SU-DHL-6 (cell line): Measurements from ENCODE around the gene MAP2K3.
"Not testable (repeated sequence)": the region's sequence is repeated elsewhere in the genome, so short reads cannot be mapped to it uniquely, and the experiment has no call there.

Source experiments
- H2AFZ ChIP-seq: fragments of 200-600 bp; sonication (generic); 2 replicates; pipeline ENCODE4 v1.6.1; 2014; ENCODE audit warnings: low read depth, mild to moderate bottlenecking, moderate library complexity, mixed read lengths, antibody characterized with exemption, low read length; ENCODE audit not compliant: severe bottlenecking
- H3F3A ChIP-seq: fragments of 200-600 bp; shearing (Covaris generic); 2 replicates; pipeline ENCODE4 v1.6.0; 2016; ENCODE audit warnings: antibody characterized with exemption, mild to moderate bottlenecking; ENCODE audit not compliant: insufficient read depth
- H3K27ac ChIP-seq: fragments of 200-600 bp; sonication (generic); 2 replicates; pipeline ENCODE4 v1.5.1; 2016; ENCODE audit warnings: low read depth, mild to moderate bottlenecking, low read length, moderate library complexity, mixed read lengths
- H3K27me3 ChIP-seq: fragments of 200-600 bp; sonication (generic), shearing (Covaris generic); 2 replicates; pipeline ENCODE4 v1.6.0; 2014; ENCODE audit warnings: mild to moderate bottlenecking, low read length
- H3K36me3 ChIP-seq: fragments of 200-600 bp; sonication (generic); 2 replicates; pipeline ENCODE4 v1.6.1; 2014; ENCODE audit warnings: mild to moderate bottlenecking, low read length, mixed read lengths
- H3K4me2 ChIP-seq: fragments of 300-600, 200-600 bp; shearing (Covaris generic), sonication (generic); 2 replicates; pipeline ENCODE4 v1.6.0; 2014; ENCODE audit warnings: low read length, low read depth, mild to moderate bottlenecking; ENCODE audit not compliant: poor library complexity, severe bottlenecking
- H3K4me3 ChIP-seq: fragments of 200-600 bp; sonication (generic); 2 replicates; pipeline ENCODE4 v1.5.1; 2014; ENCODE audit warnings: antibody characterized with exemption, low read length, mild to moderate bottlenecking, mixed read lengths; ENCODE audit not compliant: insufficient read depth, poor library complexity, severe bottlenecking
- H3K79me2 ChIP-seq: fragments of 200-600 bp; sonication (generic); 2 replicates; pipeline ENCODE4 v1.6.1; 2014; ENCODE audit warnings: mild to moderate bottlenecking, low read length, moderate library complexity; ENCODE audit not compliant: insufficient read depth
- H3K9ac ChIP-seq: fragments of 200-600 bp; sonication (generic); 2 replicates; pipeline ENCODE4 v1.7.0; 2014; ENCODE audit warnings: mild to moderate bottlenecking, low read length
- H3K9me2 ChIP-seq: fragments of 200-600 bp; sonication (generic); replicated peaks from 2 replicates; pipeline ENCODE4 v1.6.1; 2014; ENCODE audit warnings: low read length; ENCODE audit not compliant: insufficient read depth
- H3K9me3 ChIP-seq: fragments of 200-600 bp; sonication (generic); 2 replicates; pipeline ENCODE4 v1.6.1; 2014; ENCODE audit warnings: low read length, mixed read lengths; ENCODE audit not compliant: insufficient read depth
- H4K20me1 ChIP-seq: fragments of 200-600 bp; sonication (generic); 2 replicates; pipeline ENCODE4 v1.6.1; 2014; ENCODE audit warnings: low read depth, mild to moderate bottlenecking, antibody characterized with exemption, low read length, moderate library complexity, mixed read lengths
- EZH2phosphoT487 ChIP-seq: fragments of 200-600 bp; sonication (generic), shearing (Covaris generic); conservative IDR thresholded peaks from 2 replicates; pipeline ENCODE4 v1.6.1; 2018; ENCODE audit warnings: mild to moderate bottlenecking, antibody characterized with exemption, low read length, moderate library complexity, mixed read lengths
- TF ChIP-seq, protein P1 (sequence below): fragments of 200-600 bp; sonication (generic); IDR thresholded peaks from one replicate; pipeline ENCODE4 v1.5.1; 2017; ENCODE audit warnings: antibody characterized with exemption, mild to moderate bottlenecking, low read length, moderate library complexity; ENCODE audit not compliant: insufficient read depth, poor library complexity, severe bottlenecking

Gene MAP2K3

DNA sequence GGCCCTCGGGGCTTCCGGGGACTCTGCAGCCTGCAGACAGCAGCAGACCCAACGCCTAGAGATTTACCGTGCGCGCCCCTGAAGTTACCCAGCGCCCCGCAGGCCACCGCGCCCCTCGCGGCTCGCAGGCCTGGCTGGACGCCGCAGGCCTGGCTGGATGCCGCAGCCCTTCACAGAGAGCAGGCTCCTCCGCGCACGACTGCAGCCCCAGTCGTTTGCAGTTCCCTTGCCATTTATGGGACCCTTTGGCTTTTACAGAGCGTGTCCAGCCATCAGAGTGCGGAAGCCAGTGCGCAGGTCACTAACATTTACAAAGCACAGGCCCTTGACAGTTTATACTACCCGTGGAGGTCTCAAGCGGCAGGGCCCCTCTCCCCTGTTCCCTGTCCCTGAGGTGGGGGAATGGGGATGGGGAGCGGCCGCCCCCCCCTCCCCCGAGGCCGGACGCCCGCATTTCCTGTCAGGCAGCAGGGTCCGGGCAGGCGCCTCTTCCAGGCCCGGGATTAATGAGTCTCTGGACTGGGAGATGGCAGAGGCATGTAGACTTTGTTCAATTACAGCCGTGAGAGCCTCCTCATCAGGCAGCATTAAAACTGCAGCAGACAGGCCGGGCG, 32.5 kb downstream of the MAP2K3 start:
- H3K79me2 ChIP-seq, H3K9me3 ChIP-seq, H3K36me3 ChIP-seq, H3K27ac ChIP-seq, H3K27me3 ChIP-seq, H3K9me2 ChIP-seq, H4K20me1 ChIP-seq, H2AFZ ChIP-seq, H3F3A ChIP-seq, H3K9ac ChIP-seq, H3K4me3 ChIP-seq: not testable (repeated sequence)
- H3K4me2 ChIP-seq = peak overlapping the region; percentile 27

DNA sequence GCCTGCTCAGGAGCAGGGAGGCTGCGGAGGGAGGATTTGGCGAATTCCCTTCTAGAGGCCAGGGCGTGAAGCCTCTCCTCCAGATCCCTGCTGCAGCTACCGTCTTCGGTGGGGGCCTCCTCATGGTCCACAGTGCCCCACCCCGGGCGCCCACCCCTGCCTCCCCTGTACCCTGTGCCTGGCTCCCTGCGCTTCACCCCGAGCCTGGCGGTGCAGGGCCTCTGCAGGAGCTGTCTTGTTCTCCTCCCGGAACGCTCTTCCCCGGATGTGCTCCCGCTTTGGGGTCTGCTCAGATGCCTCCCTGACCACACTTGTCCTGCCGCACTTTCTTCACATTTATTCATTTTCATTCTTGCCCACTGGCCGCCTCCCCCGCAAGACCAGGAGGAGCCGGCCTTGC, 33.3 kb downstream of the MAP2K3 start:
- not testable (repeated sequence) for H3K36me3 ChIP-seq, H3K4me2 ChIP-seq, H3K9me3 ChIP-seq, H3K27ac ChIP-seq, H3K27me3 ChIP-seq, H3K9me2 ChIP-seq, H3K4me3 ChIP-seq, H2AFZ ChIP-seq, H3K79me2 ChIP-seq, H3K9ac ChIP-seq, H3F3A ChIP-seq, H4K20me1 ChIP-seq

DNA sequence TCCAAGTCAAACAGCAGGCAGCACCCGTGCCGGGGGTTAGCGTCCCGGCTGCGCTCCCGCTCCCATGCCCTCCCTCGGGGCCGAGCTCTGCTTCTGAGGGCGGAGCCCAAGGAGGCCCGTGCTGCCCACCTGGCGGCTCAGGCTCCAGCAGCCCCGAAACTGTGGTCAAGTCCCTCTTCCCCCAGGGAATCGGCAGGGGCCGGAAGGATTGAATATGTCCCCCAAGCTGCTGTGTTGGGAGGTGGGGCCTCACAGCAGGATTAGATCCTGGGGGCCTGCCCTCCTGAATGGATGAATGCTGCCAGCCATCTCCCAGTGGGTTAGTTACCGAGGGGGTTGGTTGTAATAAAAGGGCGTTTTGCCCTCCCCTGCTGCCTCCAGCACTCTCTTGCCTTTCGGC, 33.9 kb downstream of the MAP2K3 start:
- Histone ChIP-seq H3K4me3 (no peak overlapping the region), H3K79me2 (no peaks in the 10 kb centered on the region)
- TF ChIP-seq EZH2phosphoT487 = no peak
- TF ChIP-seq, protein P1, sequence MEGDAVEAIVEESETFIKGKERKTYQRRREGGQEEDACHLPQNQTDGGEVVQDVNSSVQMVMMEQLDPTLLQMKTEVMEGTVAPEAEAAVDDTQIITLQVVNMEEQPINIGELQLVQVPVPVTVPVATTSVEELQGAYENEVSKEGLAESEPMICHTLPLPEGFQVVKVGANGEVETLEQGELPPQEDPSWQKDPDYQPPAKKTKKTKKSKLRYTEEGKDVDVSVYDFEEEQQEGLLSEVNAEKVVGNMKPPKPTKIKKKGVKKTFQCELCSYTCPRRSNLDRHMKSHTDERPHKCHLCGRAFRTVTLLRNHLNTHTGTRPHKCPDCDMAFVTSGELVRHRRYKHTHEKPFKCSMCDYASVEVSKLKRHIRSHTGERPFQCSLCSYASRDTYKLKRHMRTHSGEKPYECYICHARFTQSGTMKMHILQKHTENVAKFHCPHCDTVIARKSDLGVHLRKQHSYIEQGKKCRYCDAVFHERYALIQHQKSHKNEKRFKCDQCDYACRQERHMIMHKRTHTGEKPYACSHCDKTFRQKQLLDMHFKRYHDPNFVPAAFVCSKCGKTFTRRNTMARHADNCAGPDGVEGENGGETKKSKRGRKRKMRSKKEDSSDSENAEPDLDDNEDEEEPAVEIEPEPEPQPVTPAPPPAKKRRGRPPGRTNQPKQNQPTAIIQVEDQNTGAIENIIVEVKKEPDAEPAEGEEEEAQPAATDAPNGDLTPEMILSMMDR = no peak

DNA sequence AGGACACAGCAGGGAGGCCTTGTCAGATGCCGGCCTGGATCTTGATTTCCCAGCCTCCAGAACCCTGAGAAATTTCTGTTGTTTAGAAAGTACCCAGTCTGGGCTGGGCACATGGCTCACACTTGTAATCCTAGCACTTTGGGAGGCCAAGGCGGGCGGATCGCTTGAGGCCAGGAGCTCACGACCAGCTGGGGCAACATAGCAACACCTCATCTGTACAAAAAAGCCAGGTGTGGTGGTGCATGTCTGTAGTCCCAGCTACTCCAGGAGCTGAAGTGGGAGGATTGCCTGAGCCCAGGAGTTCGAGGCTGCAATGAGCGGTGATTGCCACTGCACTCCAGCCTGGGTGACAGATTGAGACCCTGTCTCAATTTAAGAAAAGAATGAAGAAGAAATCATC, 34.3 kb downstream of the MAP2K3 start:
- not testable (repeated sequence) for H3K4me3 ChIP-seq, H3K9me3 ChIP-seq, H3K9me2 ChIP-seq, H3K36me3 ChIP-seq, H3K27ac ChIP-seq, H3K79me2 ChIP-seq, H3K27me3 ChIP-seq, H3F3A ChIP-seq, H3K4me2 ChIP-seq, H3K9ac ChIP-seq, H4K20me1 ChIP-seq, H2AFZ ChIP-seq

More for the DNA sequence above, 33.9 kb downstream of the MAP2K3 start:
- H3K27me3 ChIP-seq = no peaks in the 10 kb centered on the region
- H2AFZ ChIP-seq = no peak overlapping the region
- H3K27ac ChIP-seq = no peak overlapping the region
- H3K9me2 ChIP-seq = no peaks in the 10 kb centered on the region
- no peaks in the 10 kb centered on the region for H3K9me3 ChIP-seq
- no peaks in the 10 kb centered on the region for H3K36me3 ChIP-seq
- no peak overlapping the region for H3K9ac ChIP-seq
- H4K20me1 ChIP-seq = no peaks in the 10 kb centered on the region
- no peak overlapping the region for H3K4me2 ChIP-seq
- H3F3A ChIP-seq = no peaks in the 10 kb centered on the region

DNA sequence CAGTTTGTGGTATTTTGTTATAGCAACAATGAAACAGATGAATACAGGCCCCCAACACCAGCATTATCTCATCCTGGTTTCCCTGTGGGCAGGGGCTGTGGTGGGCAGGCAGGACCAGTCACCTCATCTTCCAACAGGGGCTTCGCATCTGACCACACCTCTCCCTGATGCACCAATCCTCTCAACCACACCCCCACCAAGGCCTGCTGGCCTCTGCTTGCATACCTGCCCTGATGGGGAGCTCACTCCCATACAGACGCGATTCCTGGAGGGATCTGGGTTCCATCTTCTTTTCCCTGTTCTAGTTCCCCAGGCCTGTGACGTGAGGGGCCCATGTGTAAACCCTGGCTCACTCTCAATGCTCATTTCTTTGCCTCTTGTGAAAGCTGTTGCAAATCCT, 34.7 kb downstream of the MAP2K3 start:
- not testable (repeated sequence) for H2AFZ ChIP-seq, H3K36me3 ChIP-seq, H3K27me3 ChIP-seq, H3K9me3 ChIP-seq, H3K9ac ChIP-seq, H3F3A ChIP-seq, H3K27ac ChIP-seq, H3K79me2 ChIP-seq, H3K4me2 ChIP-seq, H4K20me1 ChIP-seq, H3K9me2 ChIP-seq, H3K4me3 ChIP-seq

DNA sequence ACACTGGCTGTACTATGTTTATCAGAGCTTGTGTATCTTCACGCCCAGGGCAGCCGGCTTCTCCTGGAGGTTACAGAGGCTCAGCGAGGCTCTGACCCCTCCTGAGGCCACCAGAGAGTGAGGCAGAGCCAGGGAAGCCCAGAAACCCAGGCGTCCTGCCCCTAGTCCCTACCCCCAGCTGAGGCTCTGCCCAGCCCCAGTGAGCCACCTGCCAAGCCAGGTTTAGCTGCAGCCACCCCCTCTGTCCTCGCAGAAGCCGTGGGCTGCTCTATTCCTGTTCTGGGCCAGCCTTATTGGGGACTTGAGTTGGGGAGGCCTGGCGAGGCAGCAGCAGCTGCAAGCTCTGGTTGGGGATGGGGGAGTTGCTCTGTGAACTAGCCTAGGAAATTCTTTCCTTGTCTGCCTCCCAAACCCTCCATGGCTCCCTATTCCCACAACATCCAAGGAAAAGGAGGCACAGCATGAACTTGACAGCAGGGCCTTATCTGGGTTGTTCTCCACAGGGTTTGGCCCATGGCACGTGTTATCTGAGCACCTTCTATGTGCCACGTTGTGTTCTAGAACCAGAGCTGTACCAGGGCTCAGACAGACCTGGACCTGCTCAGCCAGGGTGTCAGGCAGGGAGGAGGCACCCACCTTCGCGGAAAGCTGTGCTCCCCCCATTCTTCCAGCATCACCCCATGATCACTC, 35.3 kb downstream of the MAP2K3 start:
- H3K79me2 ChIP-seq, H2AFZ ChIP-seq, H4K20me1 ChIP-seq, H3K36me3 ChIP-seq, H3K9ac ChIP-seq, H3K27ac ChIP-seq, H3K4me3 ChIP-seq, H3K9me2 ChIP-seq, H3K27me3 ChIP-seq, H3K4me2 ChIP-seq, H3F3A ChIP-seq, H3K9me3 ChIP-seq: not testable (repeated sequence)

DNA sequence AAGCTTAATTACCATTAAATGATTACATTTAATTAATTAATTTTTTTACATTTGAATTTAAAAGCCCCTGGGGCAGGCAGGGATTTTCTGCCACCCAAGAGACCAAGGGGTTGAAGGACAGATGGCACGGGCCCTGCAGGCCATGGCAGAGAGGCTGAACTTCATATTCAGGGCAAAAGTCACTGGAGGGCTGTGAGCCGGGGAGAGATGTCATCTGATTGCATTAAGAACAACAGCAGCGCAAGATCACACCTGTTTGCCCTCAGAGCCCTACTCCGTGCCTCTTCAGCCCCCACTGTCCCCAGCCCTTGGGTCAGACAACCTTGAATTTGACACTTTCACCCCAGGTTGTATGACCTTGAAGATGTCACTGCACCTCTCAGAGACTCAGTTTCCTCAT, 35.9 kb downstream of the MAP2K3 start:
- not testable (repeated sequence) for H3K36me3 ChIP-seq, H3F3A ChIP-seq, H3K4me3 ChIP-seq, H3K9me2 ChIP-seq, H3K9me3 ChIP-seq, H3K27me3 ChIP-seq, H3K27ac ChIP-seq, H4K20me1 ChIP-seq, H3K79me2 ChIP-seq, H3K9ac ChIP-seq, H3K4me2 ChIP-seq, H2AFZ ChIP-seq
